ENCODE results near the gene NAIF1.
"Not testable (repeated sequence)": the region's sequence is repeated elsewhere in the genome, so short reads cannot be mapped to it uniquely, and the experiment has no call there.

NAIF1 gene

DNA sequence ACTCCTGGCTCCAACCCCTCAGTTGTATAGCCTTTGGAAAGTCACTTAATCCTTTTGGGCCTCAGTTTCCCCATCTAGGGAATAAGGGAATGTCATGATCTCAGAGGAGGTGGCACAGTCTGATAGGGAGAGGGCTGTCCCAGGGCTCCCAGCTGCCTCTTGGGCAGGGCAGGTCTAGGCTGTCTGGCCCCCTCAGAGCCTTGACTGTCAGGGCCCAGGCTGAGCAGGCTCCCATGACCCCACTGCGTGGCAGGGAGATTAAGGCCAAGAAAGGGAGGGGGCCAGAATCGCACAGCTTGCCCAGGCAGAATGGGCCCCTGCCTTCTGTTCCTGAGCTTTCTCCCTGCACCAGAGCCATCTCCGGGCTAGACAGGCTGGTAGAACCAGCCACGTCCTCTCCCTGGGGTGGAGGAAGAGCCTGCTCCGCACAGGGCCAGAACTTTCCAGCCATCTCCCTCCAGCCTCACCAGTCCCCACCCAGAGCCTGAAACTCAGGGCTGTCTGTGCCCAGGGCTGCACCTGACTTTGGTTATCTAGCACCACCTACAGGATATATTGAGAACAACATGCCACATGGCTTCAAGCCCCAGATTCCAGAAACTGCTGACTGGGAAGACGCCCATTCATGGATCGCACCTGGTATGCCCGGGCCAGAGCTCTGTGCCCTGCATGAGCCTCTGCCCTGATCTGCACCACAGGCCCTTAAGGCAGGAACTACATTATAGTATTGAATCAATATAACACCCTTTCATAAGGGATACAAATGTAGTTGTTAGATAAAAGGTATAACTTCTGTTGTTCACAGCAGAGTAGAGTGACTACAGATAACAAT lies 32.1 kb downstream of the NAIF1 start:
- in situ Hi-C loops (cut with MboI; ENCODE audit: low sequenced_read_pairs) = loop anchor here (25.0 kb wide), 1 partner anchor 98 kb away; the partner anchor contains the start of genes DPM2 and PIP5KL1

DNA sequence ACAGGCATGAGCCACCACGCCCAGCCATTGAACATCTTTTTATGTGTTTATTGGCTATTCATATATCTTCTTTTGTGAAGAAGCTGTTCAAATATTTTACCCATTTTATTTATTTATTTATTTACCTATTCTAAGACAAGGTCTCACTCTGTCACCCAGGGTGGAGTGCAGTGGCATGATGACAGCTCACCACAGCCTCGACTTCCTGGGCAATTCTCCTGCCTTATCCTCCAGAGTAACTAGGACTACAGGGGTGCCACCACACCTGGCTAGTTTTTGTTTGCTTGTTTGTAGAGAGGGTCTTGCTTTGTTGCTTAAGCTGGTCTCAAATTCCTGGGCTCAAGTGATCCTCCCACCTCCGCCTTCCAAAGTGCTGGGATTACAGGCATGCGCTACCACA lies 33.5 kb downstream of the NAIF1 start:
- in situ Hi-C loops (cut with MboI; ENCODE audit: low sequenced_read_pairs) = loop anchor here (25.0 kb wide), 1 partner anchor 96 kb away; the partner anchor contains the start of genes DPM2 and PIP5KL1

DNA sequence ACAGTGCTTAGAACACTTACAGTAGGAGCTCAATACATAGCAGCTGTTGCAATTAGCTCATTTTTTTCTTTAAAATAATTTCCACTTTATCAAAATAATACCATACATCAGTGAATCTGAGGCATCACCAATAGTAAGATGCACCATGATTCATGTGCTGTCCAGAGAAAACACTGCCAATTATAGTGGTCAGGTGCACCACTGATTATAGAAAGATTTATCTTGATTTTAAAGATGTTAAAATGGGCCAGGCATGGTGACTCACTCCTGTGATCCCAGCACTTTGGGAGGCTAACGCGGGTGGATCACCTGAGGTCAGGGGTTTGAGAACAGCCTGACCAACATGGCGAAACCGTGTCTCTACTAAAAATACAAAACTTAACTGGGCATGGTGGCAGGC lies 39.4 kb downstream of the NAIF1 start:
- in situ Hi-C loops (cut with MboI; ENCODE audit: low sequenced_read_pairs) = loop anchor here (25.0 kb wide), 1 partner anchor 90 kb away; the partner anchor contains the start of genes DPM2 and PIP5KL1

DNA sequence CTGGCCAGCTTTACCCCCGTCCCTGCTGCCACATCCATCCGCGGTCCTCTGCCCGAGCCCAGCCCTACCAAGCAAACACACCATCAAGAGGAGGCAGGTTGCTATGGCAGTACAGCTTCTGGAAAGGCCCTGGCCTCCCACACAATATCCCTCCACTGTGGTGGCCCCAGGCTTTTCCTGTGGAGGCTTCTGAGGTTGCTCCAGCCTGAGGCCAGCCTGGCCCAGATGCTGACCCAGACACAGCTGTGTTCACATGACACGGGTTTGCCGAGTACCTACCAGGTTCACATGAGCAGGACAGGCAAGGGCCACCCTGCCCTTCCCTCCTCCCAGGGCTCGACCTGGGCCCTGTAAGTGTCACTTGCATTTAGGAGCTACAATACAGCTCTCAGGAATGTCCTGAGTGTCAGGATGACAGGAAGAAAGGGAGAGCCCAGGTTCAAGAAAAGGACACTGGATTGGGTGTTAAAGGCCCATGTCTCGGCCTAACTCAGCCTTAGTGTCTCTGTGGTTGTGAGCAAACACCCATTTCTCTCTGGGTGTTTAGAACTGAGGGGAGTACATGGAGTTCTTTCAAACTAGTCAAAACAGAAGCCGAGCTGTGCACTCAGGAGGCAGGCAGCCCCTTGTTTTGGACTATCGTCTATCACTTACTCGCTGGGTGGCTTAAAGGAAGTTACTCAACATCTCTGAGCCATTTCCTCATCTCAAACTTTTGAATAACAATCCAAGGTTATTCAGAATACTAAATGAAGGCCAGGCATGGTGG lies 40.2 kb downstream of the NAIF1 start:
- in situ Hi-C loops (cut with MboI; ENCODE audit: low sequenced_read_pairs) = loop anchor here (25.0 kb wide), 1 partner anchor 90 kb away; the partner anchor contains the start of genes DPM2 and PIP5KL1

DNA sequence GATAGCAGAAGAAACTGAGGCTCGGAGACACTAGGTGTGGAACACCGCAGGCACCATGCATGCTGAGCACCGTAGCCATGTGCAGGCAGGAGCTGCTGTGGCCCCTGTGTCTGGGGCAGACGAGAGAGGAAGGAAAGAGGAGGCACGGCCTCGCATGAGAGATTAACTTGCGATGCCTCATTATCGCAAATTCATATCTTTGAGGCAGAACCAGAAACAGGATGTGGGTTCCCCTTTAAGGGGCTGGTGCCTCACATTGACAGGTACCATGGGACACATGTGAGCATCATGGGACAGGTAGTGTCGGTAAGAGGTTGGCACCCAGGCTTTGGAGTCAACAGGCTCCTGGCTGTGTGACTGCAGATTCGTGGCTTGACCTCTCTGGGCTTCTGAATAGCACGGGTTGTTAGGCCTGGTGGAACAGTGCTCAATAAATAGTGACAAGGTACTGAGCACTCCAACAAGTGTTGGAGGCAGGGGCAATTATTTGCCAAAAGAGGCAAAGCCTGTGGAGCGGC lies 40.8 kb downstream of the NAIF1 start:
- in situ Hi-C loops (cut with MboI; ENCODE audit: low sequenced_read_pairs) = loop anchor here (25.0 kb wide), 1 partner anchor 89 kb away; the partner anchor contains the start of genes DPM2 and PIP5KL1

DNA sequence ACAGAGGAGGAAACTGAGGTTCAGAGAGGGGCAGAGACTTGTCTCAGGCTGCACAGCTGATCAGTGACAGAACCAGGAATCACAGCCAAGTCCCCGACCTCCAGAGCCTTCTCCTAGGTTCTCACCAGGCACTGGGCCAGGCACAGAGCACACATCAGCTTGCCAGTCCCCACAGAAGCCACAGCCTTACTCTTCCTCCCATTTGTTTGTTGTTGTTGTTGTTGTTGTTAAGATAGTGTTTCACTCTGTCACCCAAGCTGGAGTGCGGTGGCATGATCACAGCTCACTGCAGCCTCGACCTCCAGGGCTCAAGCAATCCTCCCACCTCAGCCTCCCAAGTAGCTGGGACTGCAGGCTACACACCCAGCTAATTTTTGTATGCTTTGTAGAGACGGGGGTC lies 41.4 kb downstream of the NAIF1 start:
- in situ Hi-C loops (cut with MboI; ENCODE audit: low sequenced_read_pairs) = loop anchor here (25.0 kb wide), 1 partner anchor 88 kb away; the partner anchor contains the start of genes DPM2 and PIP5KL1

DNA sequence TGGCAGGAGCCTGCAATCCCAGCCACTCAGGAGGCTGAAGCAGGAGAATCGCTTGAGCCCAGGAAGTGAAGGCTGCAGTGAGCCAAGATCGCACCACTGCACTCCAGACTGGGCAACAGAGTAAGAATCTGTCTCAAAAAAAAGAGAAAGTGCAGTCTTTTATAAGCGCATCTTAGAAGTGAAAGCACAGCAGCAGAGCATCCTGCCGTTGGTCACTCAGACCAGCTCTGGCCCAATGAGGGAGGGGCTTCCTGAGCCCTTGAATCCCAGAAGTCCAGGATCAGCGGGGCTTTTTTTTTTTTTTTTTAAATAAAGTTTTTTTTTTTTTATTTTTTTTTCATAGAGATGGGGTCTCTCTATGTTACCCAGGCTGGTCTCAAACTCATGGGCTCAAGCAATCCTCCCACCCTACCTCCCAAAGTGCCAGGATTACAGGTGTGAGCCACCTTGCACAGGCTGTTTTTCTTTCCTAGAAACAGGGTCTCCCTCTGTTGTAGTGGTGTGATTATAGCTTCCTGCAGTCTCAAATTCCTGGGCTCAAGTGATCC lies 42.3 kb downstream of the NAIF1 start:
- in situ Hi-C loops (cut with MboI; ENCODE audit: low sequenced_read_pairs) = loop anchor here (25.0 kb wide), 1 partner anchor 88 kb away; the partner anchor contains the start of genes DPM2 and PIP5KL1

DNA sequence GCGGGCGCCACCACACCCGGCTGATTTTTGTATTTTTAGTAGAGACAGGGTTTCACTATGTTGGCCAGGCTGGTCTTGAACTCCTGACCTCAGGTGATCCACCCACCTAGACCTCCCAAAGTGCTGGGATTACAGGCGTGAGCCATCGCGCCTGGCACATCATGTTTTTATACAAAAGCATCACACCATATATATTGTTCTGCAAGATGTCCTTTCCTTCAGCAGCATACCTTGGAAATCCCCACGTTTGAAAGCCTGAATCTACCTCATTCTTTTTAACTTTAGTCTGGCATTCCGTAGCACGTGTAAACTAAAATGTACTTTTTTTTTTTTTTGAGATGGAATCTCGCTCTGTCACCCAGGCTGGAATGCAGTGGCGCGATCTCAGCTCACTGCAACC lies 43.4 kb downstream of the NAIF1 start:
- in situ Hi-C loops (cut with MboI; ENCODE audit: low sequenced_read_pairs) = not testable (repeated sequence)

DNA sequence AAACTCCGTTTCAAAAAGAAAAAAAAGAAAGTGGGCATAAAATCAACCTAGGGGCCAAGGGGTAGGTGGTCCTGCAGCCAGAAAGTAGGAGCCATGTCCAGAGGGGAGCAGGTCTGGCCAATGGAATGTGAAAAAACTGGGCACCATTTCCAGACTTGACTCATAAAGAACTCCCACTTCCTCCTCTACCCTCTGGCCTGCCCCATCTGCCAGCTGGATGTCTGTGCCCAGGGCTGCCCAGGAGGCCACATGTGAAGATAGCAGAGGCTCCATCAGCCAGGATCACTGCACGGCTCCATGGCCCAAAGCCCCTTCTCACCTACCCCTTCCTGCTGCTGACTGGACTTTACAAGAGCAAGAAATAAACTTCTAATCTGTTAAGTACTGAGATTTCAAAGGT lies 44.2 kb downstream of the NAIF1 start:
- in situ Hi-C loops (cut with MboI; ENCODE audit: low sequenced_read_pairs) = no loop called here

DNA sequence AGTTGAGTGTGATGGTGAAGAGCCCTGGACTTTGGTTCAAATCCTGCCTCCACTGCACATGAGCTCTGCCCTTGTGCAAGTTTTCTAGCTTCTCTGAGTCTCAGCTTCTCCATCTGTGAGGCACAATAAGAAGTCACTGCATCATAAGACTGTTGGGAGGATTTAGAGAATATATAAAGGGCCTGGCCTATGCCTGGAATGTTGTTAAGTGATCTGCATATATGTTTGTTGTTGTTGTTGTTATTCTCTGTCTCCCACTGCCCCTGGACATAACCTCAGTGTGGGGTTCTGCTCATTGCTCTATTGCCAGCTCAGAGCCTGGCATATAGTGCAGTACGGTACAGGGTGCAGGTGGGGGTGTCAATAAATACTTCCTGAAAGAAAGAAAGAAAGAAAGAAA lies 46.0 kb downstream of the NAIF1 start:
- in situ Hi-C loops (cut with MboI; ENCODE audit: low sequenced_read_pairs) = no loop called here

DNA sequence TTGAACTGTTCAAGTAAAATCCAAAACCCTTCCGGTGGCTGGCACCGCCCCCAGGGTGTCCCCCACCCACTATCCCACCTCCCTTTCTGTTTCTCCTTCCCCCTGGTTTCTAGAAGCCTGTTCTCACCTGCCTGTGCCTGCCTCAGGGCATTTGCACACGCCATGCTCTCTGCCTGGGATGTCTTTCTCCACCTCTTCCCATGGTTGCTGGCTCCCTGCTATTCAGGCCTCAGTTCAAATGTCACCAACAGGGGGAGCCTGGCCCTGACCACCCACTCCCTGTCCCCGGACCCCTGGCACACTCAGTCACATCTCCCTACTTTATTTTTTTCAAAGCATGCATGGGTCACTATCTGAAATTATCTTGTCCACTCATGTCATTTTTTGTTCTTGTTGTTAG lies 46.4 kb downstream of the NAIF1 start:
- in situ Hi-C loops (cut with MboI; ENCODE audit: low sequenced_read_pairs) = no loop called here

DNA sequence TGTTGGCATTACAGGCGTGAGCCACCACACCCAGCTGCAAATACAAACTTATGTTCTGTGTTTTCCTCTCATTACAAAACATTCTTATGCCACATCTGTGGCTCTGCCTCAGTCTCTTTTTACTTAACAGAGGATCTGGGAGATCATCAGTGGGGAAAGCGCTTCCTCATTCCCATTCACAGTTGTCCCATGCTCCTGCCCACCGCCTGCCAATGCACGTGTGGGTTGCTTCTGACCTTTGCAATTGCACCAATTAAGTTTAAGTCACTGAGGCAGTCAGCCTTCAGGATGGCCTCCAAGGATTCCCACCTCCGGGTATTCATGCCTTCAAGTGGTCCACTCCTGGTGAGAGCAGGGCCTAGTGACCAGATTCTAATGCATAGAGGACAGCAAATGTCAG lies 51.4 kb downstream of the NAIF1 start:
- in situ Hi-C loops (cut with MboI; ENCODE audit: low sequenced_read_pairs) = no loop called here

All from HL-60/S4 treated with phorbol 12-myristate 13-acetate at 8.2 ng/mL for 4 days and 3 days (cell line).